GM21717 (cell line): Measurements from ENCODE around the gene DPPA5.
"Not testable (repeated sequence)": the region's sequence is repeated elsewhere in the genome, so short reads cannot be mapped to it uniquely, and the experiment has no call there.

Source experiments
- ATAC-seq: cut with Tn5 transposase; IDR thresholded peaks from one replicate; pipeline ENCODE4 v1.9.1; 2021; ENCODE audit warnings: mild to moderate bottlenecking, moderate library complexity; ENCODE audit not compliant: unreplicated experiment

The DPPA5 gene

GRCh38 chr6:73353636-73354593, at the start of gene DPPA5:
DPPA5 (minus strand) TSS chr6:73354276; CDS start chr6:73354225, 51 bp downstream.
- no peak for ATAC-seq

GRCh38 chr6:73400656-73401055, 46.6 kb upstream of the DPPA5 start:
- ATAC-seq: no peak

GRCh38 chr6:73395875-73396274, 41.8 kb upstream of the DPPA5 start:
- peak; percentile 70 for ATAC-seq

- no peak for ATAC-seq
Observed at GRCh38 chr6:73394577-73395354, 40.7 kb upstream of the DPPA5 start, which contains the start of gene DDX43. DDX43 (plus strand) TSS chr6:73394828; CDS start chr6:73394906, 78 bp downstream.

- ATAC-seq: no peak
Observed at GRCh38 chr6:73393278-73393677, 39.2 kb upstream of the DPPA5 start.

GRCh38 chr6:73392188-73392587, 38.1 kb upstream of the DPPA5 start:
- ATAC-seq: not testable (repeated sequence)

- ATAC-seq: no peak
Observed at GRCh38 chr6:73391675-73392074, 37.6 kb upstream of the DPPA5 start.

GRCh38 chr6:73389854-73390253, 35.8 kb upstream of the DPPA5 start:
- ATAC-seq: no peak

- peak; percentile 80 for ATAC-seq
Observed at GRCh38 chr6:73388800-73389512, 34.9 kb upstream of the DPPA5 start.

GRCh38 chr6:73388433-73388799, 34.3 kb upstream of the DPPA5 start:
- peak; percentile 26 for ATAC-seq

- ATAC-seq: no peak
Observed at GRCh38 chr6:73382462-73383113, 28.5 kb upstream of the DPPA5 start.

- ATAC-seq: not testable (repeated sequence)
Observed at GRCh38 chr6:73381531-73381930, 27.5 kb upstream of the DPPA5 start.

GRCh38 chr6:73377225-73377624, 23.1 kb upstream of the DPPA5 start:
- no peak for ATAC-seq

GRCh38 chr6:73375216-73375615, 21.1 kb upstream of the DPPA5 start:
- ATAC-seq: no peak

GRCh38 chr6:73372516-73372915, 18.4 kb upstream of the DPPA5 start:
- ATAC-seq: no peak

GRCh38 chr6:73371984-73372383, 17.9 kb upstream of the DPPA5 start:
- ATAC-seq: no peak

- ATAC-seq: no peak
Observed at GRCh38 chr6:73369563-73369962, 15.5 kb upstream of the DPPA5 start, which contains the start of gene OOEP. OOEP (minus strand) TSS chr6:73369897; CDS start chr6:73369792, 105 bp downstream.

- ATAC-seq: no peak
Observed at GRCh38 chr6:73369157-73369556, 15.1 kb upstream of the DPPA5 start.

GRCh38 chr6:73368675-73369074, 14.6 kb upstream of the DPPA5 start:
- no peak for ATAC-seq

GRCh38 chr6:73367761-73368355, 13.8 kb upstream of the DPPA5 start:
- no peak for ATAC-seq
